Stimulated activated CD8-positive, alpha-beta memory T cell treated with anti-CD3 and anti-CD28 coated beads, Interleukin-15, amount 100 ng/mL, for 1 hour (primary cell): Measurements from ENCODE around the gene TBC1D5.
"Not testable (repeated sequence)": the region's sequence is repeated elsewhere in the genome, so short reads cannot be mapped to it uniquely, and the experiment has no call there.

Experiments used
- DNase-seq: peaks from one replicate; pipeline ENCODE4 v3.0.0-alpha.2; 2020; ENCODE audit warnings: low read depth

The TBC1D5 gene

GRCh38 chr3:17136136-17136721 is 606.2 kb downstream of the TBC1D5 start:
- DNase-seq, result no peak

GRCh38 chr3:17135696-17136095 is 606.7 kb downstream of the TBC1D5 start:
- no peak for DNase-seq

DNA sequence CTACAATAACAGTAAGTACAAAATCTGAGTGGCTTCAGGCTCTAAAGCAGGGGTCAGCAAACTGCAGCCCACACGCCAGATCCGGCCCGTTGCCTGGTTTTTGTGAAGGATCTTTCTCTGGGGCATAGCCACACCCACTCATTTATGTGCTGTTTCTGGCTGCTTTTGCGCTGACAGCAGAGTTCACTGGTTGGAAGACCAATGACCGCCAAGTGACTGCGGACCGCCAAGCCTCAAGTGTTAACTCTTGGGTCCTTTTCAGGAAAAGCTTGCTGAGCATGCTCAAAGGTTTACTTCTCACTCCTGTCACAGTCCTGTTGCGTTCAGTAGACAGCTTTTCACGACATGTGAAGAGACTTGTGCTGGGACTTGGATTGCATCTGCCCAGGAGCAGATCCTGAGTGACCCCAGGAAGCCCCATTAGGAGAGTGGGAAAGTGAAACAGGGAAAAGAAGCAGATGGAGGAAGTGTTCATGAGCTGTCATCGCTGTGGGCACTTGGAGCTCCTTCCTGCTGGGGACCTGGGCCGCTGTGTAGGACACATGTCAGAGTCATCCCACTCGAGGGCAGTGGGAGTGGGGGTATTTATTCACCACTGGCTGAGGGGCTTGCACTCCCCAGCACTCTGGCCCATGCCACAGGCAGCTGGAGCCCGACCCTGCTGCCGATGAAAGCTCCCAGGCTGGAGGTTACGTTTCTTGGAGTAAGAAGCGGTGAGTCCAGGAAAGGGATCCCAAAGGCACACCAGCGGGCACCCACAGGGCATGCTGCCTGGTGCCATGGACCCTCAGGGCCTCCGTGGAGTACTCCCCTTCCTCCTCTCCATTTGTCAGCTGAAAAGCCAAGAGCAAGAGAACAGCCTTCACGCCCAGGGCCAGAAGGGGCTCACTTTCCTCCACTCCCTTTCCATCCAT is 608.5 kb downstream of the TBC1D5 start:
- no peak for DNase-seq

DNA sequence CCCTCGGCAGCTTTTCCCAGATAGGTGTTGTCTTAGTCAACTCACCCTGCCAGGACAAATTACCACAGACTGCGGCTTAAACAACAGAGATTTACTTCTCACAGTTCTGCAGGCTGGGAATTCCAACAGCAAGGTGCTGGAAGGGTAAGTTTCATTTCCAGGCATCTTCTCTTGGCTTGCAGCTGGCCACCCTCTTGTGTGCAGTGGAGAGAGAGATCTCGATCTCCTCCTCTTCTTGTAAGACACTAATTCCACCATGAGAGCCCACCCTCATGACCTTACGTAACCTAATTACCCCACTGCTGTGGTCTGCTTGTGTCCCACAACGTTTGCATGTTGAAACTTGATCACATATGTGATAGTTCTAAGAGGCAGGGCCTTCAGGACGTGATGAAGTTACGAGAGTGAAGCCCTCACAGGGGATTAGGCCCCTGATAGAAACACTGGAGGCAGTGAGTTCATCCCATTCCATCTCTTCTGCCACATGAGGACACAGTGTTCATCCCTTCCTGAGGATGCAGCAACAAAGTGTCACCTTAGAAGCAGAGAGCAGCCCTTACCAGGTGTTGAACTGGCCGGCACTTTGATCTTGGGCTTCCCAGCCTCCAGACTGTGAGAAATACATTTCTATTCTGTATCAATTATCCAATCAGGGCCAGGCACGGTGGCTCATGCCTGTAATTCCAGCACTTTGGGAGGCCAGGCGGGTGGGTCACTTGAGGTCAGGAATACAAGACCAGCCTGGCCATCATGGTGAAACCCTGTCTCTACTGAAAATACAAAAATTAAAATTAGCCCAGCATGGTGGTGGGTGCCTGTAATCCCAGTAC is 609.9 kb downstream of the TBC1D5 start:
- DNase-seq, result no peak

GRCh38 chr3:17130956-17131355 is 611.5 kb downstream of the TBC1D5 start:
- no peak for DNase-seq

GRCh38 chr3:17129556-17129955 is 612.9 kb downstream of the TBC1D5 start:
- no peak for DNase-seq

GRCh38 chr3:17128671-17129070 is 613.8 kb downstream of the TBC1D5 start:
- not testable (repeated sequence) for DNase-seq

GRCh38 chr3:17125738-17126442 is 616.5 kb downstream of the TBC1D5 start:
- DNase-seq, result no peak

DNA sequence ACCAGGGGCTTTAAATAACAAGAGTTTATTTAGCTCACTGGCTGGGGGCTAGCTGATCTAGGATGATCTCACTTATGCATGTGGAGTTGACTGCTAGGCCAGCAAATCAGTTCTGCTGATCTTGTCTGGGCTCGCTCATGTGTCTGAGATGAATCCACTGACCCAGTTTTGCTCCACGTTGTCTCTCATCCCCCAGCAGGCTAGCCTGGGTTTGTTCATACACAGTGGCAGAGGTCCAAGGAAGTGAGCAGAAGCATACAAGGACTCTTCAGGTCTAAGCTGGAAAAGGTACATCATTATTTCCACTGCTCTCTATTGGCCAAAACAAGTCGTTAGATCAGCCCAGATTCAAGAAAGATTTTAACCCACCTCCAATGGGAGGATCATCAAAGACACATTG is 619.7 kb downstream of the TBC1D5 start:
- DNase-seq, result no peak

- DNase-seq, result no peak
Measured at GRCh38 chr3:17121336-17121735, 621.1 kb downstream of the TBC1D5 start.

GRCh38 chr3:17120115-17120514 is 622.3 kb downstream of the TBC1D5 start:
- DNase-seq, result no peak

DNA sequence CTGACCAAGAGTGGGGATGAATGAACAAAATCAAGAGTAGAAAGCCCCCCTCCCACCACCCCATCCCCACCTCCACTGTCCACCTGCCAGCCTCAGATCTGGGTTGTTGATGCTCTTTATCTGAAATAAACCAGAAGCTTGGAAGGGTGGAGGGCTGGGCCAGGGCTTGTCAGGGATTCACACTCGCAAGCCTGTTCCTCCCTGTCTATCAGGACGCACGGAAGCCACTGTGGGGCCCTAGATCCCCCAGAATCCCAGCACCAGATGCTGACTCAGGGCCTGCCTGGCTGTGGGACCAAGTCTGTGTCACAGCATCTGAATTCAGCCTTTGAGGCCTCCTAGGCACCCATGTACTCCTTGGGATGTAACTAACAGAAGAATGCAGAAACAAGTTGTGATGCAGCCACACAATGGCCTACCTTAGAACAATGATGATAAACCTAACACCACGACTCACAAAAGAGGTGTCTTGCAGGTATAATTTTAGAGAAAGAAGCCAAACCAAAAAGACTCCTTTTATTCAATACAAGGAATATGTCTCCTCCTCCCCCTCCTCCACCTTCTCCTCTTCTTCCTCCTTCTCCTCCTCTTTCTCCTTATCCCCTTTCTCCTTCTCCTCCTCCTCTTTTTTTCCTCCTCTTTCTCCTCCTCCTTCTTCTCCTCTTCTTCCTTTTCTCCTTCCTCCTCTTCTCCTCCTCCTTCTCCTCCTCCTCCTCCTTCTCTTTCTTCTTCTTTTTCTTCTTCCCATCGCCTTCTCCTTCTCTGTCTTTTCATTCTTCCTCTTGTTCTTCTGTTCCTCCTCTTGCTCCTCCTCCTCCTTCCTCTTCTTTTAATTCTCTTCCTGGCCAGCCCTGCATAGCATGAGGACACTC is 623.0 kb downstream of the TBC1D5 start:
- no peak for DNase-seq

DNA sequence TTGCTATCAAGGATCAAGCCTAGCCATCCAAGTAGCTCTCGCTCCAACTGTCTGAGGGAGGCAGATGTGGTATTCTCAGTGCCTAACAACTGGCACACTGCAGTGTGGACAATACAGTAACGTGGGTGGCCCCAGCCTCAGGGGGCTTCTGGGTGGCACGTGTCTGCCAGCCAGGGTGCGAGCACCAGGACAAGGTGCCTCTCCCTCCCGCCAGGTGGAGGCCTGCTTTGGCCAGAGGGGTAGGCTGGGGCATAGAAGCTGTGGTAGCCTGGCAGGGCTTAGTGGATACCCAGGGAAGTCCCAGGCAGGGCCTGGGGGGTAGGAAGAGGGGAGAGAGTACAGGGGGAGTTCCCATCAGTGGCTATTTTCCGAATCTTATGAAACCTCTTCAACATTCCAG is 623.7 kb downstream of the TBC1D5 start:
- DNase-seq, result no peak

- DNase-seq, result no peak
Measured at GRCh38 chr3:17116007-17116600, 626.3 kb downstream of the TBC1D5 start.

DNA sequence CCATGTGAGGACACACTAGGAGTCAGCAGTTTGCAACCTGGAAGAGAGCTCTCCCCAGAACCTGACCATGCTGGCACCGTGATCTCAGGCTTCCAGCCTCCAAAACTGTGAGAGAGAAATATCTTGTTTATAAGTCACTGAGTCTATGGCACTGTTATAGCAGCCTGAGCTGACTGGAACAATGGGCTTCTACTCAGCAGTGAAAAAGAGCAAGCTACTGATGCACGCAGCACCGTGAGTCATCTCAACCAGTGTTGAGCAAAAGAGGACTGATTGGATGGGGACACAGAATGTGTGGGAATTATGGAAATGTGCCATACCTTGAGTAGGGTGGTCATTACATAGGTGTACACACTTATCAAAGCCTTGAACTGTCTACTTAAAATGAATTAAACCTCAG is 627.2 kb downstream of the TBC1D5 start:
- no peak for DNase-seq

DNA sequence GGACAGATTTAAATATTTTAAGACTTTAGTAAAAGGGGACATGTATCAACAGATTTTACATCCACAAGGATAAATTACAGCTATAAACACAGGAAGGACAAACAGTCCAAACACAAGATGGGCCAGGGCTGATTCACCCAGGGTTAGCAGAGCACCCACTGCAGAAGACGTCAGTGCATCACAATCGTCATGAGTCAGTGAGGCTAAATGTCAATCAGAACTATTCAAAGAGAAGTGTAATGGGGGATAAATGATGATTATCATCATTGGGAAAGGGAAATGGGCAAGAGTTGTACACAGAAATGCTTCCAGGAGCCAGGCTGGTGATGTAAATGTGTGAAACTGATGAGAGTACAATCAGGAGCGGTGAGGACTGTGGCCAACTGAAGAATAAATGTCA is 630.8 kb downstream of the TBC1D5 start:
- DNase-seq, result no peak

DNA sequence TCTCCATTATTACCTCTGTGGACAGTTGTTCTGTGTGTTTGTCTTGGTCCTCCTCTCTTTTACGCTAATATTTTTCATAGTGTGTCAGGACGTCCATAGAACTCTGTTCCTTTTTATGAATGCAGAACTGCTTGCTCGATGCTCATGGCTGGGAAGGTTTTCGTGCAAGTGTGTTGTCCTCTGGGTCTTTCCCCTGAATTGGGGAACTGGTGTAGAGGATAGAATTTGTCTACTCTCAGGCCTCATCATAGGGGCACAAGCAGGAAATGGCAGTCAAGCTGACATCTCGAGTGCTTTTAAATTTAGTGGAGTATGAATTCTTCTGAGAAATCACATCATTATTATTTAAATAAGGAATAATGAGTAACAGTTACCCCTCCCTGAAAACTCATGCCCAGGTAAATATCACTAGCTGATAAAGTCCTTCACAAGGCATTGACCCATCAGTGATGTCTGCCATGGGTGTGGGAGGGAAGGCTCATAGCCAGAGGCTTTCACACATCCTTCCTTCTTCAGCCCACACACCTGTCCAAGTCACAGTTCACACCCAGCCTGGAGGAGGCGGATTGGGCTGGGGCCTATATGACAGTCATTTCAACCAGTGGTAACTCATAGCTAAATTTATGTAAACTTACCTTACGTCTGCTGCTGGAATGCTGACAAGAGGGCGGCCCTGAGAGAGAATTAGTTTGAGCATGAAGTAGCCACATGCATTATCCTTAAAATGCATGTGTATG is 631.6 kb downstream of the TBC1D5 start:
- DNase-seq, result no peak
